Endometrial microvascular endothelial cells (primary cell): Measurements from ENCODE around the gene PRKAA2. TPM values are rescaled to one million over a fixed set of nuclear protein-coding genes. Genes with fewer than 3 reads are reported as not detected.

ENCODE experiments used
- in situ Hi-C: cut with HindIII; loops from 2 replicates; pipeline ENCODE4 v1.10.0; 2017; ENCODE audit warnings: low sequenced_read_pairs, low pct_unique_long_range_greater_than_20kb; ENCODE audit errors: inconsistent ontology term
- total RNA-seq: library from RNA; depleted of rRNA; stranded (reverse); fragments of >200 nt; gene quantifications from one replicate; pipeline ENCODE4 v1.2.3, GENCODE V29; 2015; ENCODE audit errors: inconsistent ontology term

The PRKAA2 gene
- total RNA-seq, 1 donor from 2014 or later = under 0.01 TPM

- in situ Hi-C loops = no loop called here
Measured at GRCh38 chr1:56647106-56647505, 2.0 kb downstream of the PRKAA2 start.

- in situ Hi-C loops = no loop called here
Measured at GRCh38 chr1:56648546-56648945, 3.4 kb downstream of the PRKAA2 start.

GRCh38 chr1:56654126-56654923, 9.2 kb downstream of the PRKAA2 start:
- in situ Hi-C loops = no loop called here

GRCh38 chr1:56655991-56656613, 11.0 kb downstream of the PRKAA2 start:
- in situ Hi-C loops = no loop called here

GRCh38 chr1:56658254-56658653, 13.1 kb downstream of the PRKAA2 start:
- in situ Hi-C loops = no loop called here

- in situ Hi-C loops = no loop called here
Measured at GRCh38 chr1:56660293-56660692, 15.2 kb downstream of the PRKAA2 start.

- in situ Hi-C loops = no loop called here
Measured at GRCh38 chr1:56663846-56664245, 18.7 kb downstream of the PRKAA2 start.

GRCh38 chr1:56665384-56665783, 20.3 kb downstream of the PRKAA2 start:
- in situ Hi-C loops = no loop called here

- in situ Hi-C loops = no loop called here
Measured at GRCh38 chr1:56666112-56666608, 21.0 kb downstream of the PRKAA2 start.

GRCh38 chr1:56670350-56670749, 25.2 kb downstream of the PRKAA2 start:
- in situ Hi-C loops = no loop called here

- in situ Hi-C loops = no loop called here
Measured at GRCh38 chr1:56671085-56671484, 26.0 kb downstream of the PRKAA2 start.

- in situ Hi-C loops = no loop called here
Measured at GRCh38 chr1:56671542-56671941, 26.4 kb downstream of the PRKAA2 start.

- in situ Hi-C loops = no loop called here
Measured at GRCh38 chr1:56672579-56672978, 27.5 kb downstream of the PRKAA2 start.

- in situ Hi-C loops = no loop called here
Measured at GRCh38 chr1:56675763-56676162, 30.6 kb downstream of the PRKAA2 start.

GRCh38 chr1:56676571-56677035, 31.5 kb downstream of the PRKAA2 start:
- in situ Hi-C loops = no loop called here

- in situ Hi-C loops = no loop called here
Measured at GRCh38 chr1:56683569-56683968, 38.5 kb downstream of the PRKAA2 start.

GRCh38 chr1:56686169-56686568, 41.1 kb downstream of the PRKAA2 start:
- in situ Hi-C loops = no loop called here

- in situ Hi-C loops = no loop called here
Measured at GRCh38 chr1:56688522-56689026, 43.5 kb downstream of the PRKAA2 start.

GRCh38 chr1:56696663-56697062, 51.5 kb downstream of the PRKAA2 start:
- in situ Hi-C loops = no loop called here

- in situ Hi-C loops = no loop called here
Measured at GRCh38 chr1:56703747-56704146, 58.6 kb downstream of the PRKAA2 start.
